ENCODE results near the gene FOXO1. TPM values are rescaled to one million over a fixed set of nuclear protein-coding genes. Genes with fewer than 3 reads are reported as not detected.
A peak's percentile ranks its signal among the peaks of the same experiment; 100 is the strongest.

Gene FOXO1
- total and polyA plus RNA-seq, 7 donors = 9.0 to 36.8 (median 30.9) TPM

DNA sequence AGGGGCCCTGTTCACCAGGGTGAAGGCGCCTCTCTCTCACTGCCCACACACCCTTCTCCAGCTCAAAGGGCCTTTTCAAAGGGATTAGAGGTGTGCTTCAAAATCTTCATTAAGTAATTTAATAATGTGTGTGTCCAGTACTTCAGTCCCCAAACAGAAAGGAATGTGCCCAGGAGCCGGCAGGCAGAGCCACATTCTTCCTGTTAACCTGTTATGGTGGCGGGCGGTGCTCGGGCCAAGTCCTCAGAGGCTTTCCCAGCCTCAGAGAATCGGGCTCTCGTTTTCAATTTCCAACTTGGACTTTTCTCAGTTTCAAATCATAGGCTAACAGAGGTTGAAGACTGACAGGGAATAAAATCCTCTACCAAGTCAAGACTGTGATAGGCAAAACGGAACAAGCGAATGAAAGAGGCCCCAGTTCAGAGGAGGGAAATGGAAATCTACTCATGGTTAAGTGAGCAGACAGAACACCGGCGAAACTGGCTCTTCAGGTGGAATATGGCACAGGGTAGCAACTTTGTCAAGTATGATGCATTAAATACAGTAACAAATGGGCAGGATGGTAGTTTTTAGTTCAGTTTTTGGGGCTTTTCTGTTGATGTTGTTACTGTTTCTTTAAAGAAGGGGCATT is 68.6 kb downstream of the FOXO1 start:
- intact Hi-C loops (cut with DNase I) = loop anchor here (2.0 to 10.0 kb wide), 3 partner anchors 69 to 196 kb away; partner anchors contain the start of gene FOXO1
- TF ChIP-seq, protein P1, sequence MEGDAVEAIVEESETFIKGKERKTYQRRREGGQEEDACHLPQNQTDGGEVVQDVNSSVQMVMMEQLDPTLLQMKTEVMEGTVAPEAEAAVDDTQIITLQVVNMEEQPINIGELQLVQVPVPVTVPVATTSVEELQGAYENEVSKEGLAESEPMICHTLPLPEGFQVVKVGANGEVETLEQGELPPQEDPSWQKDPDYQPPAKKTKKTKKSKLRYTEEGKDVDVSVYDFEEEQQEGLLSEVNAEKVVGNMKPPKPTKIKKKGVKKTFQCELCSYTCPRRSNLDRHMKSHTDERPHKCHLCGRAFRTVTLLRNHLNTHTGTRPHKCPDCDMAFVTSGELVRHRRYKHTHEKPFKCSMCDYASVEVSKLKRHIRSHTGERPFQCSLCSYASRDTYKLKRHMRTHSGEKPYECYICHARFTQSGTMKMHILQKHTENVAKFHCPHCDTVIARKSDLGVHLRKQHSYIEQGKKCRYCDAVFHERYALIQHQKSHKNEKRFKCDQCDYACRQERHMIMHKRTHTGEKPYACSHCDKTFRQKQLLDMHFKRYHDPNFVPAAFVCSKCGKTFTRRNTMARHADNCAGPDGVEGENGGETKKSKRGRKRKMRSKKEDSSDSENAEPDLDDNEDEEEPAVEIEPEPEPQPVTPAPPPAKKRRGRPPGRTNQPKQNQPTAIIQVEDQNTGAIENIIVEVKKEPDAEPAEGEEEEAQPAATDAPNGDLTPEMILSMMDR (IDR thresholded peaks at IDR 0.05) = no peak
- TF ChIP-seq POLR2AphosphoS5 (IDR thresholded peaks at IDR 0.05) (no peak), POLR2A (IDR thresholded peaks at IDR 0.05) (no peak), EP300 (IDR thresholded peaks at IDR 0.05) (no peak)
- Histone ChIP-seq H3K9me3 (no peaks in the 10 kb centered on the region), H3K27ac (peak overlapping the region; percentile 28 to 63 (median 50)), H3K4me3 (no peak overlapping the region), H3K27me3 (no peaks in the 10 kb centered on the region), H3K36me3 (no peaks in the 10 kb centered on the region), H3K4me1 (peaks cover 0 to 78% (median 65%) of the 10 kb centered on the region in 4 donors)
- 85 to 89% methylated on average over 11 of the region's 11 CpGs for WGBS, 2 donors
- no peak for DNase-seq

DNA sequence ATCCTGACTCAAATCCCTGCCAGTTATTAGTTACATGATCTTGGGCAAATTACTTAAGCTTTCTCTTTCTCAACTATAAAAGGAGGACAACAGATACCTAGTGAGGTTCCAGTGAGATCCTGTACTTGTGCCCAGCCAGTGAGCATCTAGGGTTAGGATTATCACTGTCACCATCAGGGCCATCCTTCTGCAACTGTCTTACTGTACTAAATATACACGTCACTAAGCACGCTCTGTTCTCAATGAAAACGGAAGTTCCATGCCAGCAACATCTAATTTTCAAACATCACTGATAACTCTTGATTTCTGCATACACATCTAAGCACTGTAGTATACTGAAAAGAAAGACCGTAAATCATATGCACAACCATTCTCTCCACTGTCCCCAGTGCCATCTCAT is 70.0 kb downstream of the FOXO1 start:
- intact Hi-C loops (cut with DNase I) = loop anchor here (5.0 to 10.0 kb wide), 2 partner anchors 162 to 194 kb away; no protein-coding TSS in a partner anchor
- DNase-seq = no peak
- H3K4me1 ChIP-seq = peaks cover 0 to 70% (median 63%) of the 10 kb centered on the region in 4 donors
- no peaks in the 10 kb centered on the region for H3K36me3 ChIP-seq
- H3K9me3 ChIP-seq = no peaks in the 10 kb centered on the region
- no peak overlapping the region for H3K4me3 ChIP-seq
- 67 to 84% methylated on average over 4 of the region's 4 CpGs for WGBS, 2 donors
- H3K27ac ChIP-seq = peak overlapping the region in 3 of 4 donors; percentile 28 to 63 (median 58)
- H3K27me3 ChIP-seq = no peaks in the 10 kb centered on the region
- TF ChIP-seq POLR2A (IDR thresholded peaks at IDR 0.05) = no peak
- TF ChIP-seq EP300 (IDR thresholded peaks at IDR 0.05) = no peak
- TF ChIP-seq POLR2AphosphoS5 (IDR thresholded peaks at IDR 0.05) = no peak
- TF ChIP-seq, protein P1 (IDR thresholded peaks at IDR 0.05) = no peak

DNA sequence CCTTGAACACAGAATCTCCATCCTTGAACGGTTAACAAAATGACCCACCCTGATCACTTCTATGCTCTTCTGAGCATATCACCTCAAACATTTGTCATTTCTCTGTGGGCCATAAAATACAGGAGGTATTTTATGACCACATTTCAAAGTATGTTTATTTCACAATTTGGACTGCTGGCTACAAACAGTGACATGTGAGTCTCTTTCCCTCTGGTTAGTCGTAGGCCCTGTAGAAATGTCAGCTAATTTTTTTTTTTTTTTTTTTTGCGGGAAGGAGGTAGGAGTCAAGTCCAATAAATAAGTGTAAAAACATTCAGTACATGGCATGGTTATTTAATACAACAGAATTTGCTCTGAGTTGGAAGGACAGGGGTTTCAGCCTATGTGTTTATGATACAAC is 70.7 kb downstream of the FOXO1 start:
- Histone ChIP-seq H3K27me3 (no peaks in the 10 kb centered on the region), H3K27ac (peak overlapping the region in 3 of 4 donors; percentile 28 to 63 (median 58)), H3K4me3 (no peak overlapping the region), H3K9me3 (no peaks in the 10 kb centered on the region), H3K36me3 (no peaks in the 10 kb centered on the region), H3K4me1 (peaks cover 0 to 77% (median 66%) of the 10 kb centered on the region in 4 donors)
- TF ChIP-seq POLR2AphosphoS5 (IDR thresholded peaks at IDR 0.05) (peak in 3 of 4 donors; percentile 42 to 65 (median 44)), EP300 (IDR thresholded peaks at IDR 0.05) (no peak)
- 22 to 57% methylated on average over 3 of the region's 3 CpGs for WGBS, 2 donors
- intact Hi-C loops (cut with DNase I) = loop anchor here (5.0 to 10.0 kb wide), 2 partner anchors 161 to 193 kb away; no protein-coding TSS in a partner anchor
- DNase-seq = no peak

DNA sequence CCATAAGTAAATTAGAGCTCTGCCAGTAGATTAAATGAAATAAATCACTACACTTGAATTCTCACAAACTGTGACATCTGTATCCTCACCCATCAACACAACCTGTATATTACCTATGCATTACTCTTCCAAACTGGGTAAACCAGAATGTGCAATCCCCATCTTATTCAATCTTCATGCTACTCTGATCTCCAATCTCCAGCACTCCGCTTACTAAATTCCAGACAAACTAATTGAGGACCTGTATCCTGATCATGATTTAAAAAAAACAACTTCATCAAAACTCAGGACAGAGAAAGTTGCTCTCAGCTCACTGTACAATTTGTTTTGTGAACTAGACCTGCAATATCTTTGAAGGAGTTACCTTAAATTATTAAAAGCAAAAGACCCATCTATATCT is 74.4 kb downstream of the FOXO1 start:
- H3K9me3 ChIP-seq = no peaks in the 10 kb centered on the region
- H3K4me1 ChIP-seq = peaks cover 0 to 75% (median 69%) of the 10 kb centered on the region in 4 donors
- H3K27me3 ChIP-seq = no peaks in the 10 kb centered on the region
- no peak for TF ChIP-seq POLR2AphosphoS5 (IDR thresholded peaks at IDR 0.05)
- no peak for TF ChIP-seq POLR2A (IDR thresholded peaks at IDR 0.05)
- TF ChIP-seq, protein P1 (IDR thresholded peaks at IDR 0.05) = no peak
- no peak for TF ChIP-seq EP300 (IDR thresholded peaks at IDR 0.05)
- DNase-seq = no peak
- no peak overlapping the region for H3K27ac ChIP-seq
- intact Hi-C loops (cut with DNase I) = loop anchor here (10.0 kb wide), 1 partner anchor 157 kb away; no protein-coding TSS in a partner anchor
- no peak overlapping the region for H3K4me3 ChIP-seq
- WGBS, 2 donors = 95 to 97% methylated on average over 1 of the region's 1 CpG
- no peaks in the 10 kb centered on the region for H3K36me3 ChIP-seq

DNA sequence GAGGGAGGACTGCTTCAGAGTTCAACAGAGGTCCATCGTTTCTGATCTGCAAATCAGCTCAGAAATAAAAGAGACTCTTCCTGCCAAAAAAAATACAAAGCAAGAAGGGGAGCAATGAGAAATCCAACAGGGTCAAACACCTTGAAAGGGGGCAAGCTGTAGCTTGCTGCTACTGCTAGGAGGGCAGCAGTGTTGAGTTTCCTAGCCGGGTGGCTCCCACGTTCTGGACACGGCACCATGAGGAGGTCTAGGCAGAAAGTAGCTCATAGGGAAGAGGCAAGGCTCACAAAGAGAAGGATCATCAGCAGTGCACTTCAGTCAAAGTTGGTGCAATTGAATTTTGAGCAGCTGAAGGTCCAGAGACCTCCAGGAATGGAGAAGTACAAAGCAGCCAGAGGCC is 75.3 kb downstream of the FOXO1 start:
- intact Hi-C loops (cut with DNase I) = loop anchor here (10.0 kb wide), 1 partner anchor 156 kb away; no protein-coding TSS in a partner anchor
- H3K36me3 ChIP-seq = no peaks in the 10 kb centered on the region
- H3K27me3 ChIP-seq = no peaks in the 10 kb centered on the region
- DNase-seq = no peak
- H3K27ac ChIP-seq = peak overlapping the region in 1 of 4 donors; percentile 44
- H3K9me3 ChIP-seq = no peaks in the 10 kb centered on the region
- peaks cover 0 to 75% (median 66%) of the 10 kb centered on the region in 4 donors for H3K4me1 ChIP-seq
- no peak overlapping the region for H3K4me3 ChIP-seq
- no peak for TF ChIP-seq POLR2A (IDR thresholded peaks at IDR 0.05)
- TF ChIP-seq EP300 (IDR thresholded peaks at IDR 0.05) = no peak
- no peak for TF ChIP-seq POLR2AphosphoS5 (IDR thresholded peaks at IDR 0.05)
- WGBS, 2 donors = 86 to 90% methylated on average over 4 of the region's 4 CpGs

Data from sigmoid colon (tissue), 7 donors.